ENCODE measurements around the gene CNTRL. TPM values are rescaled to one million over a fixed set of nuclear protein-coding genes. Genes with fewer than 3 reads are reported as not detected.

CNTRL gene
- total and polyA plus RNA-seq, 2 of the 8 experiments (the other 6 are each of a cell fraction or from before 2014, with no cell fraction given): 5.1 to 13.9 TPM

DNA sequence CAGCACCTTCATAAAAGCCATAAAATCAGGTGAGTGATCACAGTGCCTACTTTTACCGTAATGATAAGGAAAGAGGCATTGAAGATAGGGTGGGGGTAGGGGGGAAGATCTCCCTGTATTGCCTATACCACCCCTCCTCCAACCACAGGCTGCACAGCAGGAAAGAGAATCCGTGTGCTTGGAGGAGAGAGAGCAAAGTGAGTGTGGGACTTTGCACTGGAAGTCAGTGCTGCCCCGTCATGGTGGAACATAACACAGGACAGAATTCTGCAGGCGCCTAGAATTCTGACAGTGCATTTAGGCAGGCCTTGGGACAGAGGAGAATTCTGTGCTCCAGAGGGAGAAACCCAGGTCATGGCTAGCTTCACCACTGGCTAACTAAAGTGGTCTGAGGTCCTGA is 21.2 kb upstream of the CNTRL start:
- Histone ChIP-seq H4K20me1 (replicated peaks in 1 of 2; ENCODE audit: control insufficient read depth in 1 of 2, insufficient read depth in 2 of 2, low read length in 2 of 2) (no peaks in the 10 kb centered on the region), H2BK12ac (ENCODE audit: low read depth, low read length) (no peak overlapping the region), H3K9ac (replicated peaks in 1 of 4; ENCODE audit: extremely low read depth in 1 of 4, low read depth in 3 of 4, low read length in 3 of 4) (no peak overlapping the region), H3K79me2 (ENCODE audit: control insufficient read depth in 1 of 2, insufficient read depth in 2 of 2, low read length in 2 of 2) (no peaks in the 10 kb centered on the region), H3K36me3 (ENCODE audit: control insufficient read depth in 2 of 4, insufficient read depth in 4 of 4, low read length in 3 of 4) (no peaks in the 10 kb centered on the region), H3K4ac (replicated peaks; ENCODE audit: insufficient read length, low read depth, low read length) (no peak overlapping the region), H2BK5ac (ENCODE audit: low read depth, low read length) (no peak overlapping the region), H2BK15ac (ENCODE audit: low read length) (no peak overlapping the region), H3K79me1 (ENCODE audit: low read depth, low read length) (no peaks in the 10 kb centered on the region), H3K23ac (ENCODE audit: insufficient read length) (no peak overlapping the region), H3K4me1 (replicated peaks in 1 of 4; ENCODE audit: control insufficient read depth in 3 of 4, insufficient read depth in 4 of 4, low read length in 3 of 4) (peaks cover 0 to 3% (median 1%) of the 10 kb centered on the region in 4 experiments; a peak in 2 of 7 replicates), H3K4me3 (ENCODE audit: extremely low read depth in 1 of 4, insufficient read depth in 2 of 4, low read depth in 3 of 4, low read length in 4 of 4) (no peak overlapping the region), H3K27me3 (replicated peaks in 1 of 4; ENCODE audit: control insufficient read depth in 3 of 4, extremely low read depth in 1 of 4, insufficient read depth in 3 of 4, low read length in 3 of 4) (no peaks in the 10 kb centered on the region), H2AK5ac (ENCODE audit: low read depth, low read length) (no peak overlapping the region), H3K18ac (ENCODE audit: extremely low read depth, low read length) (no peak overlapping the region; the same call in 1 of the 2 replicates), H2BK20ac (ENCODE audit: low read length) (no peak overlapping the region), H2BK120ac (replicated peaks; ENCODE audit: low read depth, low read length) (no peak overlapping the region), H4K8ac (ENCODE audit: extremely low read depth, insufficient read depth, low read length) (no peak overlapping the region), H3K56ac (replicated peaks; ENCODE audit: insufficient read length, low read depth, low read length) (no peak overlapping the region), H4K91ac (replicated peaks; ENCODE audit: insufficient read length, low read length) (no peak overlapping the region), H2AFZ (ENCODE audit: low read length) (peak overlapping the region; percentile 89; the same call in 1 of the 2 replicates), H3K23me2 (ENCODE audit: low read depth, low read length) (no peaks in the 10 kb centered on the region), H3K9me3 (ENCODE audit: insufficient read depth in 2 of 2, low read depth in 1 of 2, low read length in 1 of 2) (no peaks in the 10 kb centered on the region), H3K14ac (ENCODE audit: insufficient read length) (no peak overlapping the region), H3K4me2 (ENCODE audit: insufficient read depth in 1 of 2, low read depth in 2 of 2, low read length in 2 of 2) (peak overlapping the region in 1 of 2 experiments; percentile 22; a peak in 1 of 4 replicates), H3K27ac (ENCODE audit: low read depth, low read length) (no peak overlapping the region), H4K5ac (ENCODE audit: insufficient read length, low read depth, low read length) (no peak overlapping the region)
- CTCF ChIA-PET (ENCODE audit: partially characterized antibody): interaction anchor here (1.4 to 9.9 kb wide), 4 partner anchors 7 to 16 kb away, joined by 6 to 71 read pairs (median 30); no protein-coding TSS in a partner anchor
- POLR2A ChIA-PET (ENCODE audit: partially characterized antibody): no interaction called here
- DNase-seq (ENCODE audit: low read depth in 1 of 2, low spot score in 2 of 2) (no peak), FAIRE-seq (no peak)
- WGBS, 2 experiments (ENCODE audit: extremely low coverage in 1 of 2, insufficient coverage in 1 of 2, insufficient read length in 1 of 2, insufficient replicate concordance in 2 of 2, low coverage in 1 of 2, low lambda C conversion rate in 2 of 2, missing lambda C conversion rate in 1 of 2): 75% methylated on average over 4 of the region's 4 CpGs; no CpG with 5 or more reads in 1 of the 2 experiments
- TF ChIP-seq, protein P1, sequence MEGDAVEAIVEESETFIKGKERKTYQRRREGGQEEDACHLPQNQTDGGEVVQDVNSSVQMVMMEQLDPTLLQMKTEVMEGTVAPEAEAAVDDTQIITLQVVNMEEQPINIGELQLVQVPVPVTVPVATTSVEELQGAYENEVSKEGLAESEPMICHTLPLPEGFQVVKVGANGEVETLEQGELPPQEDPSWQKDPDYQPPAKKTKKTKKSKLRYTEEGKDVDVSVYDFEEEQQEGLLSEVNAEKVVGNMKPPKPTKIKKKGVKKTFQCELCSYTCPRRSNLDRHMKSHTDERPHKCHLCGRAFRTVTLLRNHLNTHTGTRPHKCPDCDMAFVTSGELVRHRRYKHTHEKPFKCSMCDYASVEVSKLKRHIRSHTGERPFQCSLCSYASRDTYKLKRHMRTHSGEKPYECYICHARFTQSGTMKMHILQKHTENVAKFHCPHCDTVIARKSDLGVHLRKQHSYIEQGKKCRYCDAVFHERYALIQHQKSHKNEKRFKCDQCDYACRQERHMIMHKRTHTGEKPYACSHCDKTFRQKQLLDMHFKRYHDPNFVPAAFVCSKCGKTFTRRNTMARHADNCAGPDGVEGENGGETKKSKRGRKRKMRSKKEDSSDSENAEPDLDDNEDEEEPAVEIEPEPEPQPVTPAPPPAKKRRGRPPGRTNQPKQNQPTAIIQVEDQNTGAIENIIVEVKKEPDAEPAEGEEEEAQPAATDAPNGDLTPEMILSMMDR (IDR thresholded peaks at IDR 0.05; ENCODE audit: control extremely low read depth in 1 of 3, insufficient read depth in 1 of 3, low read depth in 1 of 3, low read length in 3 of 3): no peak
- TF ChIP-seq FOSL1 (IDR thresholded peaks at IDR 0.05; ENCODE audit: insufficient read depth, low read depth, low read length): no peak
- TF ChIP-seq NRF1 (IDR thresholded peaks at IDR 0.05; ENCODE audit: low read depth, low read length): no peak
- TF ChIP-seq SUZ12 (IDR thresholded peaks at IDR 0.05; ENCODE audit: low read length): no peak
- peak; percentile 39 for TF ChIP-seq ASH2L (IDR thresholded peaks at IDR 0.05; ENCODE audit: low read length)
